Activated T-cell treated with anti-CD3 and anti-CD28 coated beads, Interleukin-2, amount 50 U/mL, for 1 hour (primary cell): ENCODE measurements around the gene PI4KA.
"Not testable (repeated sequence)": the region's sequence is repeated elsewhere in the genome, so short reads cannot be mapped to it uniquely, and the experiment has no call there.

Experiments used
- DNase-seq: peaks from one replicate; pipeline ENCODE4 v3.0.0-alpha.2; 2020

PI4KA gene

GRCh38 chr22:20847318-20847822, 11.2 kb downstream of the PI4KA start:
- no peak for DNase-seq

- DNase-seq, result no peak
These were observed 14.3 kb downstream of the PI4KA start for GRCh38 chr22:20844055-20845037.

- no peak for DNase-seq
These were observed 15.1 kb downstream of the PI4KA start for GRCh38 chr22:20843501-20843900.

- DNase-seq, result no peak
These were observed 17.8 kb downstream of the PI4KA start for GRCh38 chr22:20840646-20841371.

- no peak for DNase-seq
These were observed 18.6 kb downstream of the PI4KA start for GRCh38 chr22:20839837-20840645.

- not testable (repeated sequence) for DNase-seq
These were observed 19.3 kb downstream of the PI4KA start for GRCh38 chr22:20839354-20839753.

GRCh38 chr22:20836987-20837823, 21.4 kb downstream of the PI4KA start:
- no peak for DNase-seq

- no peak for DNase-seq
These were observed 23.9 kb downstream of the PI4KA start for GRCh38 chr22:20834725-20835124.

GRCh38 chr22:20834206-20834605, 24.4 kb downstream of the PI4KA start:
- DNase-seq, result no peak

GRCh38 chr22:20833225-20833665, 25.4 kb downstream of the PI4KA start:
- DNase-seq, result no peak

GRCh38 chr22:20829491-20830134, 29.0 kb downstream of the PI4KA start:
- DNase-seq, result no peak

GRCh38 chr22:20826373-20827152, 32.0 kb downstream of the PI4KA start:
- not testable (repeated sequence) for DNase-seq

- no peak for DNase-seq
These were observed 33.0 kb downstream of the PI4KA start for GRCh38 chr22:20825624-20826023.

GRCh38 chr22:20825216-20825615, 33.4 kb downstream of the PI4KA start:
- not testable (repeated sequence) for DNase-seq

GRCh38 chr22:20823264-20823663, 35.3 kb downstream of the PI4KA start:
- no peak for DNase-seq

- DNase-seq, result no peak
These were observed 36.4 kb downstream of the PI4KA start for GRCh38 chr22:20822240-20822639.

- DNase-seq, result not testable (repeated sequence)
These were observed 36.8 kb downstream of the PI4KA start for GRCh38 chr22:20821717-20822239.

GRCh38 chr22:20819471-20819870, 39.1 kb downstream of the PI4KA start:
- DNase-seq, result no peak

- DNase-seq, result no peak
These were observed 40.1 kb downstream of the PI4KA start for GRCh38 chr22:20818471-20818870.

GRCh38 chr22:20816559-20816958, 42.1 kb downstream of the PI4KA start:
- no peak for DNase-seq
